Right ventricle myocardium inferior (tissue), 1 donor: ENCODE data around the gene UPK3A. TPM values are rescaled to one million over a fixed set of nuclear protein-coding genes. Genes with fewer than 3 reads are reported as not detected.
"Not testable (repeated sequence)": the region's sequence is repeated elsewhere in the genome, so short reads cannot be mapped to it uniquely, and the experiment has no call there.

Source experiments
- ATAC-seq: fragments of 200-7000 bp; cut with Tn5 transposase; one replicate; pipeline ENCODE4 v1.9.1; 2020; ENCODE audit warnings: mild to moderate bottlenecking, moderate library complexity
- DNase-seq: peaks from one replicate; pipeline ENCODE4 v3.0.0; 2021; ENCODE audit errors: missing footprints
- intact Hi-C: fragments of 100-400 bp; cut with DNase I; formaldehyde crosslinking; loops from one replicate; pipeline ENCODE4 v1.11.0; 2022
- total RNA-seq: library from RNA; stranded (reverse); fragmentation: NEBNext Ultra II Directional; extraction: Animal tissue kit (Norgen Biotek cat#: 25700); gene quantifications from one replicate; pipeline ENCODE4 v1.2.1, GENCODE V29; 2021
- donor health status: DM: no; HTN: yes; CAD: no; lungs with severe emphysema.

The UPK3A gene
- total RNA-seq, 1 donor from 2014 or later = 0.54 TPM

DNA sequence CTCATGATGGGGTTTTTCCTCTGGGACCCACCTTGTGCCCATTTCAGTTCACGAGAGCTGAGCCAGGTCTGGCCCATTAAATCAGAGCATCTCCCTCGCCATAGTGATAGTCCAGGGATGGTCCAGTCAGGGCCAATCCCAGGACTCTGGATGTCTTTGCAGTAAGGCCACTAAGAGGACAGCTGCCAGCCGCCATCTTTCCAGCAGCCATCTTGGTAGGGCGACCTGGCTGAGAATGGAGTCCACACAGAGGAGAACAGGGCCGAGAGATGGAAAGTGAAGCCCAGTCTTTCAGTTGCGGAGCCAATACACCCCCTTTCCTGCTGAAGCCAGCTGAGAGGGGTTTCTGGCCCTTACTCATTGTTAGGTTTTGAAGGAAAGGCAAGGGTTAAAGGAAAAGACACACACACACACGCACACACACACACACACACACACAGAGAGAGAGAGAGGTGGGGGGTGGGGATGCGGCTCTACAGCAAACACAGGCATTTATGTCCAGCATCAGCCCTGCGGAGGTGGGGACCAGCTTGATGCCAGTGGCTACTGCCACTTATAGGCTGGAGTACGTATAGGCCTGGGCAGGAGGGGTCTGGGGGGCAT is 31.6 kb upstream of the UPK3A start:
- intact Hi-C loops = no loop called here
- DNase-seq (no peak), ATAC-seq (no peak)

DNA sequence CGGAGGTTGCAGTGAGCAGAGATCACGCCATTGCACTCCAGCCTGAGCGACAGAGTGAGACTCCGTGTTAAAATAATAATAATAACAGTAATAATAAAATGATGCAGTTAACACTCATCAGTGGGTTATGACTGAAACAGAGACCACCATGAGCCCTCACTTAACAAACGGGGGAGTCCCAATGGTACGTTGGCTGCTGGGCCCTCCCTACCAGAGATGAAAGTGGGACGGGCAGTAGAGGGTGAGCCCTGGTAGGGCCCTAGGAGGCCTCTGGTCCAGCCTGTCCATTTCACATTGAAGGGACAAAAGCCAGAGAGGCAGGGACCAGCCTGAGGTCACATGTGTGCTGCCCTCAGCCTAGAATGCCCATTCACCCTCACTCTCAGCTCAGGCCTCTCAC is 30.4 kb upstream of the UPK3A start:
- intact Hi-C loops = no loop called here
- ATAC-seq = no peak
- DNase-seq = no peak

DNA sequence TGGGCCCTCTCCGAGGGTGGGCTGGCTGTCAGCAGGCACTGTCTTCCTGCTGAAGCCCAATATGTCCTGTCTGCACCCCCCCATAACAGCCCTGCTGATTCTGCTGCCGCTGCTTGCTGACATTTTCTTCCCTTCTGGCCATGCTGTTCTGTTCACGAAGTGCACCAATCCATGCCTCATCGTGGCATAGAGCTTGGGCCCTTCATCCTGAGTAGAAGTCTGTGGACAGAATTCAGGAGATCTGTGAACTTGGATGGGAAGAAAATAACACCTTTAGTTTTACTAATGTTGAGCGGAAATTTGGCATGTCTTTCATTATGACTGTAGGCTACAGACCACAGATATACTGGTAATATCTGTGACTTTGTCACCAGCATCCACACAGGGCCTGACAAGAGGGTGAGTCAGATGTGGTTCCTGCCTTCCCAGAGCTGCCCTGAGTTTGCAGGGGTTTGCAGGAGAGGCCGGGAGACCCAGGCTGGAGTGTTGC is 29.9 kb upstream of the UPK3A start:
- no peak for DNase-seq
- intact Hi-C loops = no loop called here
- ATAC-seq = no peak

DNA sequence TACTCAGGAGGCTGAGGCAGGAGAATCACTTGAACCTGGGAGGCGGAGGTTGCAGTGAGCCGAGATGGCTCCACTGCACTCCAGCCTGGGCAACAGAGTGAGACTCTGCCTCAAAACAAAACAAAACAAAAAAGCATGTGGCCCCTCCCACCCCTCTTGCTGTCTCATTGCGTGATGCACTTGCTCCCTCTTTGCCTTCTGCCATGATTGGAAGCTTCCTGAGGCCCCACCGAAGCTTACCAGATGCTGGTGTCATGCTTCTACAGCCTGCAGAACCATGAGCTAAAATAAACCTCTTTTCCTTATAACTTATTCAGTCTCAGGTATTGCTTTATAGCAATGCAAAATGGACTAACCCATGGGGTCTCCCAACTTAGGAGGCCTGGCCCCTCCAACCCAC is 26.8 kb upstream of the UPK3A start:
- DNase-seq, ATAC-seq, intact Hi-C loops: not testable (repeated sequence)

DNA sequence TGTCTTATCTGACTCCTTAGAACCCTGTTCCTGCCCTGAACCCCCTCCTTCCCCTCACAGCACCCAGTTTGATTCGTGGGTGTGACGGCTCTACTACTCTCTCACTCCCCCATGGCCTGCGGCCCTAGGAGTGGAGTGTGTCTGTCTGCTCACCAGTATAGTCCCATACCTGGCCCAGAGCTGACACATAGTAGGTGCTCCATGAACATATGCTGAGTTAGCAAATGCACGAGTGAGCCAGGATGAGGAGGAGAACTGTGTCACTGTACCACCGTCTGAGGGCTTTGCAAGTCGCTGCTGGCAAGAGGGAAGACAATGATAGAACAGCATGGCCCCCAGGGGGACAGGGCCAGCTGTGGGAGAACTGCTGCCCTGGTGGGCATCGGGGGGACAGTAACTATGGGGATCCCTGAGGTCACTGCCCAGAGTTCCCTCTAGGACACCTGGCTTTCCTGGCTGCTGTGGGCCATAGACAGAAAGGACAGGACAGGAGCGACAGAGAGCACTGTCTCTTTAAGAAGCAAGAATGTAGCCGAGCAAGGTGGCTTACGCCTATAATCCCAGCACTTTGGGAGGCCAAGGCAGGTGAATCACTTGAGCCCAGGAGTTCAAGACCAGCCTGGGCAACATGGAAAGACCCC is 24.9 kb upstream of the UPK3A start:
- DNase-seq = no peak

DNA sequence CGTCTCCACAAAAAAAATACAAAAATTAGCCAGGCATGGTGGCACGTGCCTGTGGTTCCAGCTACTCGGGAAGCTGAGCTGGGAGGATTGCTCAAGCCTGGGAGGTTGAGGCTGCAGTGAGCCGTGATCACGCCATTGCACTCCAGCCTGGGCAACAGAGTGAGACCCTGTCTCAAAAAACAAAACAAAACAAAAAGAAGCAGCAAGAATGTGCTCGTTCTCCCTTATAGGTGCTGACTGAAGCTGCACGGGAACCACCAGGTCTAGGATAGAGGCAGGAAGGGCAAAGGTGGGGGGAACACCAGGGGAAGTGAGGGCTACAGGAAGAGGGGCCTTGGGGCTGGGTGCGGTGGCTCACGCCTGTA is 24.4 kb upstream of the UPK3A start:
- intact Hi-C loops = loop anchor here (5.0 kb wide), 1 partner anchor 98 kb away; the partner anchor contains the start of gene NUP50
- not testable (repeated sequence) for DNase-seq, ATAC-seq

More for the DNA sequence above, 24.9 kb upstream of the UPK3A start:
- intact Hi-C loops = loop anchor here (5.0 kb wide), 1 partner anchor 98 kb away; the partner anchor contains the start of gene NUP50
- ATAC-seq = no peak

DNA sequence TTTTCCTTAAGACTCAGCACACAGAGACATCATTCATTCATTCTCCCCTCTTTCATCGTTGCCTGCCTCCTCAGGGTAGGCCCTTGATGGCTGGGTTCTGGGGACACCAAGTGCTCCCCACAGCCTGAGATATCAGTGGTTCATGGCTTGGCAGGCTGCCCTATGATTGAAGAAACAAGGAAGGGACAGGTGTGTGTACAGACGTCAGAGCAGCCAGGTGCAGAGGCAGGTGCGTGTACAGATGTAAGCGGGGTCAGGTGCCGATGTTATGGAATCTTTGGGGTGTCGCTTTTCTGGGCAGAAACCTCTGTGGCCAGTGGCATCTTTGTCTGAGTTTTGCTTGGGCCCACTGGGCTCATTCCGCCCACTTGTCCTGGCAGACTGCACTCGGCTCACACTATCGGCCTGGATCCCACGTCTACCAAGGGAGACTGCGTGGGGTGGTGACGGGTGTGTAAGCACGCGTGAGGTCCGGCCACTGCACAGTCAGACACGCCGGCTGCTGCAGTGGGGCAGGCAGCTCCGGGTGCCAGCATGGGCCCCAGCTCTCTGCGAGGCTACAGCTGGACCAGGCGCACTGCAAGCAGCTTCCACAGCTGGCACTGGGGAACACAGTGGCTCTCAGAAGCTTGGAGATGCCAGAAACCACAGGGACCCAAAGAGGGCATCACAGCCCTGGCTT is 23.2 kb upstream of the UPK3A start:
- intact Hi-C loops = loop anchor here (5.0 kb wide), 1 partner anchor 99 kb away; the partner anchor contains the start of gene NUP50
- ATAC-seq = no peak
- DNase-seq = no peak

DNA sequence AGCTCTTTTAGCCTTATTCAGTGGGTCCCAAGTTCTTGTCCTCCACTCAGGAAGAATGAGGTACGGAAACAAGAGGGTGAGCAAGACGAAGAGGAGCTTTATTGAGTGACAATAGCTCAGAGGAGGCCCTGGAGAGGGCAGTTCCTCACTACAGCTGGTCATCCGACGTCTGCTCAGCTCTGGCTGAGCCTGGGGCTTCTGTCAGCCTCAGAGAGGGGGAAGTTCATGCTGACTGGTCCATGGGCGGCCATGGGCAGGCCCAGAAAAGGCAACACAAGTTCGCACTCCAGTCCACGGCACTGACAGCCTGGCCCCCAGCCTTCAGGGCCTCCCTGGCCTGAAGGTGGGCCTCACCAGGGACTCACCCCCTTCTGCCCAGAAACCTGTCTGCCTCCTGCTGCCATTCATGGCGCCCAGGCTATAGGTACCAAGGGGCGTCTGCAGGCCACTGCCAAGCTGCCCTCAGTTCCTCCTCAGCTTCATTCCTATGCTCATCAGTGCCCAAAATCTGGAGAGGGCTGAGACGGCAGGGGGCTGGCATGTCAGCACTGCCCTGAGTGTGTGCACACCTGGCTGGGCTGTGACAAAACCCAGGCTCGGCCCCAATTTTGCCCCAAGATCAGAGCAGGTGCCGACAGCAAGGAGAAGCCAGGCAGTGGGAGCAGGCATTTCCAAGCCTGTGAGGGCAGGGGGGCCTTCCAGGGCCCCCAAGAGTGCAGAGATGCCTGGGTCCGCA is 22.4 kb upstream of the UPK3A start:
- ATAC-seq = no peak
- intact Hi-C loops = loop anchor here (5.0 kb wide), 1 partner anchor 100 kb away; the partner anchor contains the start of gene NUP50
- no peak for DNase-seq

DNA sequence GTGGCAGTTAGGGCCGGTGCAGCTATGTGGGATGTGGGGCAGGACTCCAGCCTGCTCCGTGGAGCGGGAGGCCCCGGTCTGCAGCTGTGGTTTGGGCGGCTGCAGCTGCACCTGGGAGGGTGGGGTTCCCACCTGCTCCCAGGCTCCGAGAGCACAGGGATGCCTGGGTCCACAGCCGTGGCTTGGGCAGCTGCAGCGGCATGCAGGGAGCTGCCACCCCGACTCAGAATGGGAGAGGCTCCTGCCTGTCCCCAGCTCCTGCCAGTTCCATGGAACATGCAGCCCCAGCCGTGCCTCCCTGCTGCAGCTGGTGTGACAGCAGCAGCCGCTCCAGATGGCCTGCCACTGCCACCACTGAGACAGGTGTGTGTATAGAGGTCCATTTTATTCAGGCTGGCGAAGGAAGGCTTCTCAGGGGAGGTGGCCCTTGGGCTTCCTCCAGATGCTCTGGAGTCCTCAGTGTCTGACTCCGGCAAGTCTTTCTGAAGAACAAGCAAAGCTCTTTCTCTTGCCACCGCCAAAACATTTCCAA is 21.8 kb upstream of the UPK3A start:
- ATAC-seq = no peak
- intact Hi-C loops = loop anchor here (5.0 kb wide), 1 partner anchor 101 kb away; the partner anchor contains the start of gene NUP50
- no peak for DNase-seq

DNA sequence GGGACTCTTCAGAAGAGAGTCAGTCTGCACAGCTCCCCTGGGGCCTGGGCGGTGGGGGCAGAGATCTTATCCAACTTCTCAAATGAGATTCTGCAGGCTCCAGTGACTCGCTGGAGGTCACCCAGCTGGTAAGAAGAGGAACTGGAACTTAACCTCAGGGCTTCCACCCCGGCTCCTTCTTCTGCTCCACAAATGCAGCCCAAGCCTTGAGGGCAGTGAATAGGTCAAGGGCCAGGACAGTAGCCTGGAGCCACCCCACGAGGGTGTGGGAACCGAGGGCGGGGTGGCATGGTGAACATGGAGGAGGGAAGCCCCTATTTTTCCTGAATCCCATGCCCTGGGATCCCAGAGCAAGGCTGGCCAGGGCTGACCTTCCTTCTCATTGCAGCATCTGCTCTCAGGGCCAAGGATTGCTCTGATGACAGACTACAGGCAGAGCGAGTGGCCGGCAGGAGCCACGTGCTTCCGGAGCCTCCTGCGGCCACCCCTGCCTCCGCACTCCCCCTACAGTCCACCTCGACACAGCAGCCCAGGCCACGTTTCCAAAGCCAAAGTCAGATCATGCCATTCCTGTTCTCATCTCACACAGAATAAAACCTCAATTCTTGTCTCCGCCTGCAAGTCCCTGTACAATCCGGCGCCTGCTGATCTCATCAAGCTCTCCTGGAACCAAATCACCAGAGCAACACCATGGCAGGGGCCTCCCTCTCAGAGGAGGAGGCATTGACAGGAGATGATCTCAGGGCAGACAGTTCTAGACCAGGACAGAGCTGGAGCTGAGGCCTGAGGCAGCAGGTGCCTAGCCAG is 21.1 kb upstream of the UPK3A start:
- peak; percentile 94 for ATAC-seq
- DNase-seq = peak; percentile 86
- intact Hi-C loops = loop anchor here (5.0 kb wide), 1 partner anchor 101 kb away; the partner anchor contains the start of gene NUP50

DNA sequence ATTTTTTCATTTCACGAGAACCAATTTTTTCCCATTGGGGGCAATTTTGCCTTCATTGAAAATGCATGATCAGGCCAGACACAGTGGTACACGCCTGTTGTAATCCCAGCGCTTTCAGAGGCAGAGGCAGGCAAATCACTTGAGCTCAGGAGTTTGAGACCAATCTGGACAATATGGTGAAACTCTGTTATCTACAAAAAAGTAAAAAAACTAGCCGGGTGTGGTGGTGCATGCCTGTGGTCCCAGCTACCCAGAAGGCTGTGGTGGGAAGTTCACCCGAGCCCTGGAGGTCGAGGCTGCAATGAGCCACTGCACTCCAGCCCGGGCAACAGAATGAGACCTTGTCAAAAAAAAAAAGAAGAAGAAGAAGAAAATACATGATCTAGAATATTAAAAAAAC is 19.2 kb upstream of the UPK3A start:
- intact Hi-C loops = no loop called here
- ATAC-seq = no peak
- no peak for DNase-seq

DNA sequence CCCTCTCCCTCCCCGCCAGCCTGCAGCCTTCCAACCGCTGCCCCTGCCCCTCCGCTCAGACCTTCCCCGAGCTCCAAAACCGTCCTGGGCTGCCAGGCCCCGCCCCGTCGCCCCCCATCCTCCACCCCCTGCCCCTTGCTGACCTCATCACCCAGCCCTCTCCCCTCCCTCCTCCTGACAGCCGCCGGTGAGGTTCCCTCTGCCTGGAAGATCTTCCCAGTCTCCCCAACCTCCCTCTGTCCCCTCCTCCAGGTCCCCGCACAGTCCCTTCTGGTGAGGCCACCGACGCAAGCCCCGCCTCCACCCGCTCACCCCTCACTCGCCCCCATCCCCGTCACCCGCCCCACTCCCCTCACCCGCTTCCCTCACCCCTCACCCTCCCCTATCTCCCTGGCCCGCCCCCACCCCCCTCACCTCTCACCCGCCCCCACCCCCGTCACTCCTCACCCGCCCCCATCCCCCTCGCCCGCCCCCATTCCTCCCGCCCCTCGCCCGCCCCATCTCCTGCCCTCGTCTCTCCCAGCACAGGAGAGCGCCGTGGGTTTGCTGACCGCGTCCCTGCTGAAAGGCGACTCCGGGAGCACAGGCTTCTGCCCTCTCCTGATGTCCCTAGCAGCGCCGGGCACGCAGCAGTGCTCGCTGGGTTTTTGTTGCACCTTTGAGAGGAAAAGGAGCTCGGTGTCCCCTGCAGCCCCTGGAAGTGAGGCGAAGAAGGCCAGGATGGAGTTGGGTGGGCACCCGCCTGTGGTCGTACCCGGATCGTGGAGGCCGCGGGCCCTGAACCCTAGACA is 16.4 kb upstream of the UPK3A start:
- intact Hi-C loops = loop anchor here (2.0 kb wide), 1 partner anchor 284 kb away; no protein-coding TSS in a partner anchor
- ATAC-seq = no peak
- peak; percentile 76 for DNase-seq

DNA sequence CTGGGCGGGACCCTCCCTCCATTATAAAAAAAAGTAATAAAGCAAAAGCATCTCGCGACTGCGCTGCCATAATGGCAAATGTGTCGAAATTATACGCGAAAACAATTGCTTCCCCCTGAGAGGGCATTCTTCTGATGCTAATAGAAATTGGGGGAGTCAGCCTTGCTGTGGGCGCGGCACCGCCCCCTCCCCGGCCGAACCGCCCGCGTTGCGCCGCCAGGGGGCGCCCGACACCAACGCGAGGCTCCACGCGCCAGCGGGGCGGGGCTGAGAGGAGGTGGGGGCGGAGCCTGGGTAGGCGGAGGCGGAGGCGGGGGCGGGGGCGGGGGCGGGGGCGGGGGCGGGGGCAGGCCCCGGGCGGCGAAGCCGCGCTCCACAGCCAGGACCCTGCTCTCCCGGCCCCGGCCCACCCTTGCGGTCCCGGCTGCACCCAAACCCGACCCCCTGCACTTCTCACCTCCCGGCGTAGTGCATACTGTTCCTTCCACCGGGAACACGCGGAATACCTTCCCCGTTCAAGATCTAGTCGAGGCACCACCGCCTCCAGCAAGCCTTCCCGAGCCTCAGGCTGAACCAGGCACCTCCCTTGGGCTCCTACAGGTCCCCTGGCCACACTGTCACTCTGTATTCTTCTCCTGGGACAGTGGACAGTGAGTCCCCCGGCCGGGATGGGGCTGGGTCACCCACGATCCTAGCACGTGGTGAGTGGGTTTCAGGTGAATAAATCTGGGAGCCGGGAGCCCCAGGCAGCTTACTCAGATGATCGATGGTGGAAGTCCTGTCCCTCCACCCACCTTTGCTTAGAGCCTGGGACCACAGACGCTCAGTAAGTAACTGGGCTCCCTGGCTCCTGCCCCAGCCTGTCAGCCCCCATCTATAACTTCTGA is 15.5 kb upstream of the UPK3A start:
- DNase-seq (peak; percentile 96), ATAC-seq (peak; percentile 80)
- intact Hi-C loops = loop anchor here (1.0 to 2.0 kb wide), 3 partner anchors 40 to 284 kb away; partner anchors contain the start of gene FAM118A

DNA sequence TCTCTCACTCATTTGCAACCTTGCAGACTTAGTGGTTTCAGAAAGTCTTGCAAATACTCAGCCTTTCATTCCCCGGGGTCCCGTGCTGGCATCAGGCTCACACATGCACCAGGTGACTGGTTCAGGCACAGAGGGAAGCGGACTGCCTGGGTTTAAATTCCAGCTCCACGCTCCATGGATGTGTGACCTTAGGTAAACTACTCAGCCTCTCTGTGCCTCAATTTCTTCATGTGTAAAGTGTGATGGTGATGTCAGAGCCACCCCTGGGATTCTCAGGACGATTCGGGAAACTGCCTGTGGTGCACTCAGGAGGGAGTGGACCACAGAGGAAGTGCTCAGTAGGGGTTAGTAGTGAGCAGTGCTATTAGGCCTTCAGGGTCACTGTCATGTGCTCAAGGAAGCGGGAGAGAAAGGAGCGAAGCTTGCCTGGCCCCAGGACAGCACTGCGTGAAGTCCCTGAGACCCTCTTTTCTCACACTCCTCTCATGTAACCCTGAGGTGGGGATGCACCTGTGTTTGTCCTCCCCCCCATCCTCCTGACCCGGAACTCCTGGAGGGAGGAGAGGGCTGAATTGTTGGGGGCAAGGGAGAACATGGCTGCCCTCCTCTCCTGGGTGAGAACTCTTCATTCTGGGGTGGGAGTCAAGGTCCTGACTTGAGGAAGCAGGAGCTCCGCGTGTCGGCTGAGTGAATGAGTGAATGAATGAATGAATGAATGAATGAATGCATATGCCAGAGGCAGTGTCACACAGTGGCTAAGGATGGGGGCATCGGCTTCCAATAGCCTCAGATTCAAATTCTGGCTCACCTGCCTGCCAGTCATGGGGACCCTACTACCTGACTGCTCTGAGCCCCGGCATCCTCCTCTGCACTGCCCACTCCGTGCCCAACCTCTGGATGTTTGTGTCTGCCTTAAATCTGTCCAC is 14.4 kb upstream of the UPK3A start:
- ATAC-seq (no peak), DNase-seq (no peak)
- intact Hi-C loops = no loop called here

DNA sequence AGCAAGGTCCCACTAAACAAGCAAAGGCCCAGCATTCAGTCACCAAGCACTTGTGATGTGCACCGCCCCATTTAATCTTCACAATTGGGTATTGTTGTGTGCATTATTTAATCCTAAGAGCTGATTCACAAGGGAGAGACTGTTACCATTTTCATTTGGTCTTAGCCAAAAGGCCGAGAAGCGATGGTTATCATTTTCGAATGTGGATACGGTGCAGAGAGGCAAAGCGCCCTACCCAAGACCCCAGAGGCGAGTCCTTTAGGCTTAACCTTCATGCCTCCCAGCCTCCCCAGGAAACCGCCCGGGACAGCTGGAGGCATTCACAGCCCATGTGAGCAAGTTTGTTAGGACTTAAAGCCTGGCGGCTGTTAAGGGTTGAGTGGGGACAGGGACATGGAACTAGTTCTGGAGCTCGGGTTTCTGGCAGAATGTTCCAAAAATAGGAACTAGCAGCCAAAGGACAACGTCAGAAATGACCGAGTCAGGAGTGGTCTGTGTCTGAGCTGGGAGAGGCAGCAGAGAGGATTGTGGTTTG is 13.0 kb upstream of the UPK3A start:
- ATAC-seq = peak; percentile 82
- peak; percentile 80 for DNase-seq
- intact Hi-C loops = no loop called here
